Measurements from ENCODE around the gene U2AF1L4.

Gene U2AF1L4

GRCh38 chr19:35757231-35757748 is 12.1 kb upstream of the U2AF1L4 start (continued):
- TF ChIP-seq SP7 (tag by site-specific recombination; IDR thresholded peaks at IDR 0.05) (peak; percentile 72), ZFP37 (tag by site-specific recombination; IDR thresholded peaks at IDR 0.05) (peak; percentile 96), ZNF704 (tag by site-specific recombination; IDR thresholded peaks at IDR 0.05) (no peak), ZNF510 (tag by site-specific recombination; IDR thresholded peaks at IDR 0.05; ENCODE audit: insufficient replicate concordance) (no peak), ZNF473 (tag by site-specific recombination; IDR thresholded peaks at IDR 0.05) (no peak), ZFP69B (tag by site-specific recombination; IDR thresholded peaks at IDR 0.05) (peak; percentile 86), ZNF792 (tag by site-specific recombination; IDR thresholded peaks at IDR 0.05) (no peak), ZNF544 (tag by site-specific recombination; IDR thresholded peaks at IDR 0.05) (no peak), ZBTB10 (tag by site-specific recombination; IDR thresholded peaks at IDR 0.05) (peak; percentile 82), ZNF624 (tag by site-specific recombination; IDR thresholded peaks at IDR 0.05) (no peak), ZNF18 (tag by site-specific recombination; IDR thresholded peaks at IDR 0.05) (no peak), ZSCAN30 (tag by site-specific recombination; IDR thresholded peaks at IDR 0.05) (peak; percentile 97), ZNF366 (tag by site-specific recombination; conservative IDR thresholded peaks at IDR 0.05) (peak; percentile 81), ZNF112 (tag by site-specific recombination; IDR thresholded peaks at IDR 0.05) (no peak), ZNF138 (tag by site-specific recombination; IDR thresholded peaks at IDR 0.05; ENCODE audit: borderline replicate concordance) (no peak), ZNF677 (tag by site-specific recombination; IDR thresholded peaks at IDR 0.05) (no peak), ZNF521 (tag by site-specific recombination; IDR thresholded peaks at IDR 0.05) (no peak), YY2 (tag by site-specific recombination; IDR thresholded peaks at IDR 0.05) (no peak), ZXDB (tag by site-specific recombination; IDR thresholded peaks at IDR 0.05) (peak; percentile 46), ZNF488 (tag by site-specific recombination; IDR thresholded peaks at IDR 0.05) (no peak), SP2 (tag by site-specific recombination; IDR thresholded peaks at IDR 0.05) (no peak), ZNF596 (tag by site-specific recombination; IDR thresholded peaks at IDR 0.05) (peak; percentile 64; the same call in 1 of the 2 replicates), ZNF24 (tag by site-specific recombination; IDR thresholded peaks at IDR 0.05) (peak; percentile 56; the same call in 1 of the 2 replicates), ZBTB11 (tag by site-specific recombination; conservative IDR thresholded peaks at IDR 0.05; ENCODE audit: low read depth) (no peak), GLIS2 (tag by site-specific recombination; IDR thresholded peaks at IDR 0.05) (peak; percentile 97), ZNF280D (tag by site-specific recombination; IDR thresholded peaks at IDR 0.05) (peak; percentile 75)

Data from HEK293 (cell line).